ENCODE results near the gene ANKRA2.

Gene ANKRA2

DNA sequence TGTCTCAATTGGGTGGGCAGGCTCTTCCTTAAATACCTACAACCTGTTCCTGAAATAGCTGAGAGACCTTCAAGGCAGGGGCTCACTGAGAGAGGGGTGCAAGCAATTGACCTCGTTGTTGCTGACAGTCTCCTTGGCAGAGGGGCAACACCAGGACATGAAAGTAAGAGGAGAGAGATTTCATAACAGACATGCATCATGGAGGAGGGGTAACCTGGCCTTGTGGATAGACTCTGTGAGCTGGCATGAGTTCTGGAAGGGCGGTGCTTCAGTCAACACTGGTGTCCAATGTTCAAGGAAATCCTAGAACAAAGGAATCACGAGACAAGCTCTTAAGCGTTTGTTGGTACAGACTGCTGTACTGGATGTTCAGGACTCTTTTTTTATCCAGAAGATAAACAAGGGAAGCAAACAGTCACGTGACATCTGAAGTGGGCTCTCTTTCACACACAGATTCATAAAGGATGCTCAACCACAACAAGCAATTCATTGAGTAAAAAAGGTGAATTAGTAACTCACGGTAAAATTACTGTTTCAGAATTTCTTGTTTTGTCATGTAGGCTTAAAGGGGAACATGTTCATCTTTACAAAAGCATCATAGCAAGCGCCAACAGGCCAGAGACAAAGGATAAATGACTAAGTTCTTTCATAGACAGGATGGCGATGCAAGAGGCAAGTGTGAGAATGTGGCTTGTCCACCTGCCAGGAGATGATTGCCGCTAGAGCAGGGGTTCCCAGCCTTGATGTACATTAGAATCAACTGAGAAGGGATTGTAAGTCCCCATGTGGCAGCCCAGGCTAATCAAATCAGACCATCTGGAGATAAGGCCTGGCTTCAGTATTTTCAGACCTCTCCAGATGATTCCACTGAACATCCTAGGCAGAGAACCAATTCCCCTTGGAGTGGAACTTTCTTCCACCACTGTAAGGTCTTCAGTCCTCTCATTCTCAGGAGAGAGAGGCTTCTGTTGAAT lies 20.7 kb downstream of the ANKRA2 start:
- no peak overlapping the region for H3K4me3 Mint-ChIP-seq
- peaks cover 4% of the 10 kb centered on the region for H3K4me1 Mint-ChIP-seq
- H3K9me3 Mint-ChIP-seq = no peaks in the 10 kb centered on the region
- TF ChIP-seq, protein P1, sequence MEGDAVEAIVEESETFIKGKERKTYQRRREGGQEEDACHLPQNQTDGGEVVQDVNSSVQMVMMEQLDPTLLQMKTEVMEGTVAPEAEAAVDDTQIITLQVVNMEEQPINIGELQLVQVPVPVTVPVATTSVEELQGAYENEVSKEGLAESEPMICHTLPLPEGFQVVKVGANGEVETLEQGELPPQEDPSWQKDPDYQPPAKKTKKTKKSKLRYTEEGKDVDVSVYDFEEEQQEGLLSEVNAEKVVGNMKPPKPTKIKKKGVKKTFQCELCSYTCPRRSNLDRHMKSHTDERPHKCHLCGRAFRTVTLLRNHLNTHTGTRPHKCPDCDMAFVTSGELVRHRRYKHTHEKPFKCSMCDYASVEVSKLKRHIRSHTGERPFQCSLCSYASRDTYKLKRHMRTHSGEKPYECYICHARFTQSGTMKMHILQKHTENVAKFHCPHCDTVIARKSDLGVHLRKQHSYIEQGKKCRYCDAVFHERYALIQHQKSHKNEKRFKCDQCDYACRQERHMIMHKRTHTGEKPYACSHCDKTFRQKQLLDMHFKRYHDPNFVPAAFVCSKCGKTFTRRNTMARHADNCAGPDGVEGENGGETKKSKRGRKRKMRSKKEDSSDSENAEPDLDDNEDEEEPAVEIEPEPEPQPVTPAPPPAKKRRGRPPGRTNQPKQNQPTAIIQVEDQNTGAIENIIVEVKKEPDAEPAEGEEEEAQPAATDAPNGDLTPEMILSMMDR (IDR thresholded peaks at IDR 0.05) = no peak
- no peak overlapping the region for H3K27ac Mint-ChIP-seq
- H3K36me3 Mint-ChIP-seq (ENCODE audit: low read depth) = no peaks in the 10 kb centered on the region
- peaks cover 34% of the 10 kb centered on the region for H3K27me3 Mint-ChIP-seq (ENCODE audit: low read depth, poor library complexity)
- DNase-seq = no peak

GRCh38 chr5:73542020-73542419 lies 23.4 kb downstream of the ANKRA2 start:
- Mint-ChIP-seq H3K36me3 (ENCODE audit: low read depth) (no peaks in the 10 kb centered on the region), H3K4me1 (peaks cover 4% of the 10 kb centered on the region), H3K9me3 (no peaks in the 10 kb centered on the region), H3K4me3 (no peak overlapping the region), H3K27me3 (ENCODE audit: low read depth, poor library complexity) (peaks cover 37% of the 10 kb centered on the region), H3K27ac (no peak overlapping the region)
- TF ChIP-seq, protein P1 (IDR thresholded peaks at IDR 0.05) = no peak
- no peak for DNase-seq

- peaks cover 37% of the 10 kb centered on the region for H3K27me3 Mint-ChIP-seq (ENCODE audit: low read depth, poor library complexity)
- H3K4me3 Mint-ChIP-seq = no peak overlapping the region
- H3K27ac Mint-ChIP-seq = no peak overlapping the region
- no peak for DNase-seq
- H3K4me1 Mint-ChIP-seq = peaks cover 4% of the 10 kb centered on the region
- H3K36me3 Mint-ChIP-seq (ENCODE audit: low read depth) = no peaks in the 10 kb centered on the region
- H3K9me3 Mint-ChIP-seq = peaks cover 4% of the 10 kb centered on the region
- TF ChIP-seq, protein P1 (IDR thresholded peaks at IDR 0.05) = no peak
Observed at GRCh38 chr5:73540192-73540591, 25.2 kb downstream of the ANKRA2 start.

- Mint-ChIP-seq H3K27me3 (ENCODE audit: low read depth, poor library complexity) (peaks cover 35% of the 10 kb centered on the region), H3K9me3 (peaks cover 7% of the 10 kb centered on the region), H3K27ac (no peak overlapping the region), H3K4me1 (peaks cover 4% of the 10 kb centered on the region), H3K36me3 (ENCODE audit: low read depth) (no peaks in the 10 kb centered on the region), H3K4me3 (no peak overlapping the region)
- no peak for DNase-seq
- TF ChIP-seq, protein P1 (IDR thresholded peaks at IDR 0.05) = no peak
Observed at GRCh38 chr5:73539730-73540129, 25.7 kb downstream of the ANKRA2 start.

GRCh38 chr5:73534971-73535370 lies 30.5 kb downstream of the ANKRA2 start:
- DNase-seq = no peak
- TF ChIP-seq, protein P1 (IDR thresholded peaks at IDR 0.05) = no peak
- Mint-ChIP-seq H3K4me3 (no peak overlapping the region), H3K9me3 (peaks cover 31% of the 10 kb centered on the region), H3K36me3 (ENCODE audit: low read depth) (no peaks in the 10 kb centered on the region), H3K27me3 (ENCODE audit: low read depth, poor library complexity) (peaks cover 15% of the 10 kb centered on the region), H3K27ac (no peak overlapping the region), H3K4me1 (peaks cover 4% of the 10 kb centered on the region)
